ENCODE data around the gene GSK3A. TPM values are rescaled to one million over a fixed set of nuclear protein-coding genes. Genes with fewer than 3 reads are reported as not detected.

GSK3A gene
- 32.5 and 33.7 TPM in 2 replicates for total RNA-seq (2014; rRNA removed)
- polyA plus RNA-seq (2012), result 42.0 TPM

DNA sequence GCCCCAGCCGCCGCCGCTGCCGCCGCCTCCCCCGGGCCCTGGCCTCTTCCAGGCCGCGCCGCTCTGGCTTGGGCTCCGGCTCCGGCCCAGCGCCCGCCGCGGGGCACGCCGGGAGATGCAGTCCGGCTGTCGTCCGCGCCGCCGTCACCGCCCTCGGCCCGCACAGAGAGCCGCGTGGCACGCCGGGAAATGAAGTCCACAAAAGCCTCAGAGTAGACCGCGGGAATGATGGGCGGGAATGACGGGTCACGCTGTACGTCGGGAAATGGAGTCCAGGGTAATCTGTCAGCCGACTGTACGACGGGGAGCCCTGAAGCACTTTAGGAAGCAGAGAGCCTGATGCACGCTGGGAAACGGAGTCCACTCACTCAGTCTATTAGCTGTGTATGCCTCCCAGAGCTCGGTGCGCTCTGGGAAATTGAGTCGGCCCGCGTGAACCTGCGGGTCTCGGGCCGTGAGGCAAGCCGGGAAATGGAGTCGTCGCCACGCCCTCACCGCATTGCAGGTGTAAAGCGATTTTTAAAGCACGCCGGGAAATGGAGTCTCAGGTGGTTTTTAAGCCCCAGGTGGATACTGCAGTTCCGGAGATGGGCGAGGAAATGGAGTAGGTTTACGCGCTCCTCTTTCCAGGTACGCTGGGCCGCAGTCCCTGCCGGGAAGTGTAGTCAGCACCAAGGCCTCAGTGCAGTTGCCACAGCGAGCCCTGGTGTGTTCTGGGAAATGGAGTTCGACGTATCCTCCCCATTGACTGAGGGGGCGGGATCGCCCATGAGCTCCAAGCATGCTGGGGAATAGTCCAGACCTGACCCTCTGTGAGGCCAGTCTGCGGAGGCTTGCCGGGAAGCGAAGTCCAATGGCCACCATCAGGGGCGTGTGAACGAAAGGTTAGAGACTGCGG, at the start of gene GSK3A:
Gene GSK3A, minus strand, starts transcription at position 91 of the 898 bp plus-strand sequence. CDS start 137 bp downstream, outside the sequence.
- DNase-seq (ENCODE audit: low read depth), result peak; percentile 99

DNA sequence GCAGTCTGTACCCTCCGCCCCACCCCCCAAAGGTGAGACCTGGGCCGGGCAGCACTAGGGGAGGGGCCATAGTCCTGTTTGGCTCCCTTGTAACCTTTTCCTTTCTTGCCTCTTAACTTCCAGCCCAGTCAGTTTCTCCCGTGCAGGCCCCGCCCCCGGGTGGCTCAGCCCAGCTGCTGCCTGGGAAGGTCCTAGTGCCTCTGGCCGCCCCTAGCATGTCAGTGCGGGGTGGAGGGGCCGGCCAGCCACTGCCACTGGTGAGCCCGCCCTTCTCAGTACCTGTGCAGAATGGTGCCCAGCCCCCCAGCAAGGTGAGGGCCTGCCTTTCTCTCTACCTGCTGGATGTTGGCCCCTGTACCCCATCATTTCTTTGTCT, 49.0 kb upstream of the GSK3A start:
- no peak for DNase-seq (ENCODE audit: low read depth)

DNA sequence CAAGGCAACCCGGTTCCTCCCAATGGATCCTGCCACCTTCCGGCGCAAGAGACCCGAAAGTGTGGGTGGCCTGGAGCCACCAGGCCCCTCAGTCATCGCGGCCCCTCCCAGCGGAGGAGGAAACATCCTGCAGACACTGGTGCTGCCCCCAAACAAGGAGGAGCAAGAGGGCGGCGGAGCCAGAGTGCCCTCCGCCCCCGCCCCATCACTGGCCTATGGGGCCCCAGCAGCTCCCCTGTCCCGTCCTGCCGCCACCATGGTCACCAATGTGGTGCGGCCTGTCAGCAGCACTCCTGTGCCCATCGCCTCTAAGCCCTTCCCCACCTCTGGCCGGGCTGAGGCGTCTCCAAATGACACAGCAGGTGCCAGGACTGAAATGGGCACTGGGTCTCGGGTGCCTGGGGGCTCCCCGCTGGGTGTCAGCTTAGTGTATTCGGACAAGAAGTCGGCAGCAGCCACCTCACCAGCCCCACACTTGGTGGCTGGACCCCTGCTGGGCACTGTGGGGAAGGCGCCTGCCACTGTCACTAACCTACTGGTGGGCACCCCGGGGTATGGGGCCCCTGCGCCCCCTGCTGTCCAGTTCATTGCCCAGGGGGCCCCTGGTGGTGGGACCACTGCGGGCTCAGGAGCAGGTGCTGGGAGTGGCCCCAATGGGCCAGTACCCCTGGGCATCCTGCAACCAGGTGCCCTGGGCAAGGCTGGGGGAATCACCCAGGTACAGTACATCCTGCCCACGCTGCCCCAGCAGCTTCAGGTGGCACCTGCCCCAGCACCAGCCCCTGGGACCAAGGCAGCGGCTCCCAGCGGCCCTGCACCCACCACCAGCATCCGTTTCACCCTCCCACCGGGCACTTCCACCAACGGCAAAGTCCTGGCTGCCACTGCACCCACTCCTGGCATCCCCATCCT, 48.4 kb upstream of the GSK3A start:
- no peak for DNase-seq (ENCODE audit: low read depth)

DNA sequence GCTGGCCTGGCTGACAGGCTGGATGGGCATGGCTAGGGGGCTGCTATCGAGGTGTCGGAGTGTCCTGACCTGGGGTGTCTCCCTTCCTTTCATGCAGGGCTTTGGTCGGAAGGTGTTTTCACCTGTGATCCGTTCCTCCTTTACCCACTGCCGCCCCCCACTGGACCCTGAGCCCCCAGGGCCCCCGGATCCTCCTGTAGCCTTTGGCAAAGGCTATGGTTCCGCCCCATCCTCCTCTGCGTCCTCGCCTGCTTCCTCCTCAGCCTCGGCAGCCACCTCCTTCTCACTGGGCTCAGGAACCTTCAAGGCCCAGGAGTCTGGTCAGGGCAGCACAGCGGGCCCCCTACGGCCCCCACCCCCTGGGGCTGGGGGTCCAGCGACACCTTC, 47.7 kb upstream of the GSK3A start:
- DNase-seq (ENCODE audit: low read depth), result no peak

DNA sequence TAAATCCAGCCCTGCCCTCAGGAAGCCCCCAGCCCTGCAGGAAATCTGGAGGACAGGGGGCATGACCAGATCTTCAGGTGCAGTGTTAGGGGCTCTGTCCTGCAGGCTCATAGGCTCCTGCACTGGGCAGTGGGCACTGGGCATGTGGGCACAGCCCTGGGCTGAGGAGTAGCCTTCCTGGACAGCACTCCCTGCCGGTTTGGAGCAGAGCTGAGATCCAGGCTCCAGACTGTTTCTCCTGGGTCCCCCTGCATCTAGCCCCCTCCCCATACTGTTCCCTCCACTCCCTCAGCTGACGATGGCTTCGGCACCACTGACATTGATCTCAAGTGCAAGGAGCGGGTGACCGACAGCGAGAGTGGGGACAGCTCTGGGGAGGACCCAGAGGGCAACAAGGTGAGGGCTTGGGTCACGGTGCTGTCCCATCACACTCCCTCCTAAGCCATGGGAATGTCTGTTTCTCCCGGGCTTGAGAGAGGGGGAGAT, 47.2 kb upstream of the GSK3A start:
- no peak for DNase-seq (ENCODE audit: low read depth)

DNA sequence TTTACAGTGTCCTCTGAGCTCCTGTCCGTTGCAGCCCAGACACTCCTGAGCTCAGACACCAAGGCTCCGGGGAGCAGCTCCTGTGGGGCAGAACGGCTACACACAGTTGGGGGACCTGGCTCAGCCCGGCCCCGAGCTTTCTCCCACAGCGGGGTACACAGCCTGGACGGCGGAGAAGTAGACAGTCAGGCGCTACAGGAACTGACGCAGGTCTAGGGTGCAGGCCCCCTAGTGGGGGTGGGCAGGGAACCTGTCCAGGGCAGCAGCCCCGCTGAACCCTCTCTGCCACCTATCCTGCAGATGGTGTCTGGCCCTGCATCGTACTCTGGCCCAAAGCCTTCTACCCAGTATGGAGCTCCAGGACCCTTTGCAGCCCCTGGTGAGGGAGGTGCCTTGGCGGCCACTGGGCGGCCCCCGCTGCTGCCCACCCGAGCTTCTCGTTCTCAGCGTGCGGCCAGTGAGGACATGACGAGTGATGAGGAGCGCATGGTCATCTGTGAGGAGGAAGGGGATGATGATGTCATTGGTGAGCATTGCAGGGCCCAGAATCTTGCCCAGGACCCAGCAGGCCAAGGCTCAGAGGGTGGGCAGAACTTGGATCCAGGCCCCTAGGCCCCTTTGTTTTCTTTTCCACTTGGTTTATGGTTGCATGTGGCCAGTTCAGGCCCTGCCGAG, 46.6 kb upstream of the GSK3A start:
- DNase-seq (ENCODE audit: low read depth), result no peak

DNA sequence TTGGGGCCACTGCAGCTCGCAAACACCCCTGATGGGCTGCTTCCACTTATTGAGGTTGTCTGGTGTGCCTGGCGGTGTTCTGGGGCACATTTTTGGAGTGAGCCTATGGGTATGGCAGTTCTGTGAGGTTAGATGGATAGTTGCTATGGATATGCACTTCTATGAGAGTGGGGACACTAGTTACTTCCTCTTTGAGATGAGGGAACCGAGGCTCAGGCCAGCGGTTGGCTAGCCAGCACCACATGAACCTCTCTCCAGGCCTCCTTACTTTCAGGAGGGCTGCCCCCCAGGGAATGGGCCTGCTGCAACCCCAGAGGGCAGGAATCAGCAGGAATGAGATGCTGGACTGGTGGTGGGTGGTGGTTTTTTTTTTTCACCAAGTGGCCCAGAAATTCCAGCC, 46.0 kb upstream of the GSK3A start:
- DNase-seq (ENCODE audit: low read depth), result no peak

DNA sequence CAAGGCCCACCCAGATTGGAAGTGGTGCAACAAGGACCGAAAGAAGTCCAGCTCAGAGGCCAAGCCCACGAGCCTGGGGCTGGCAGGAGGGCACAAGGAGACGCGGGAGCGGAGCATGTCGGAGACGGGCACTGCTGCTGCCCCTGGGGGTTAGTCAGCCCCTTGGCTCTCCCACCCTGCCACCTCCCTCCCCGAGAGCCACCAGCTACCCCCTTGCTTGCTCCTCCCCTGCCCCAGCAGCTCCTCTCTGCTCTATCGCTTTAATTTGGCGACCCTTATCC, 45.4 kb upstream of the GSK3A start:
- no peak for DNase-seq (ENCODE audit: low read depth)

DNA sequence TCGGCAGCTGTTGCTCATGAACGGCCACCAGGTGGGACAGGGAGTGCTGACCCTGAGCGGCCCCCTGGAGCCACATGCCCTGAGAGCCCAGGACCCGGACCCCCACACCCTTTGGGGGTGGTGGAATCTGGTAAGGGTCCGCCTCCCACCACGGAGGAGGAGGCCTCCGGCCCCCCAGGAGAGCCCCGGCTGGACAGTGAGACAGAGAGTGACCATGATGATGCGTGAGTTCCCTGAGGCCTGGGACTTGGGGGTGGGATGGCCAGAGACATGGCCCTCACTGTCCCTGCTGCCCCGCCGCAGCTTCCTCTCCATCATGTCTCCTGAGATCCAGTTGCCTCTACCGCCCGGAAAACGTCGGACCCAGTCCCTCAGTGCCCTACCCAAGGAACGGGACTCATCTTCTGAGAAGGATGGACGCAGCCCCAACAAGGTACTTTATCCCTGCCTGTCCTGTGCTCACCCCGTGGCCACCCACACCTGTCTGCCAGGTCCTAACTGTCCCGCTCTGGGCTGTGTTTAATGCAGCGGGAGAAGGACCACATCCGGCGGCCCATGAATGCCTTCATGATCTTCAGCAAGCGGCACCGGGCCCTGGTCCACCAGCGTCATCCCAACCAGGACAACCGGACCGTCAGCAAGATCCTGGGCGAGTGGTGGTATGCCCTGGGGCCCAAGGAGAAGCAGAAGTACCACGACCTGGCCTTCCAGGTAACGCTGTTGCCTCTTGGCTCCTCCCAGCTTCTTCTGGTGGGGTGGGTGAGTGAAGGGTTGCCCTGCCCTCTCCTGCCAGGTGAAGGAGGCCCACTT, 44.8 kb upstream of the GSK3A start:
- DNase-seq (ENCODE audit: low read depth), result no peak

DNA sequence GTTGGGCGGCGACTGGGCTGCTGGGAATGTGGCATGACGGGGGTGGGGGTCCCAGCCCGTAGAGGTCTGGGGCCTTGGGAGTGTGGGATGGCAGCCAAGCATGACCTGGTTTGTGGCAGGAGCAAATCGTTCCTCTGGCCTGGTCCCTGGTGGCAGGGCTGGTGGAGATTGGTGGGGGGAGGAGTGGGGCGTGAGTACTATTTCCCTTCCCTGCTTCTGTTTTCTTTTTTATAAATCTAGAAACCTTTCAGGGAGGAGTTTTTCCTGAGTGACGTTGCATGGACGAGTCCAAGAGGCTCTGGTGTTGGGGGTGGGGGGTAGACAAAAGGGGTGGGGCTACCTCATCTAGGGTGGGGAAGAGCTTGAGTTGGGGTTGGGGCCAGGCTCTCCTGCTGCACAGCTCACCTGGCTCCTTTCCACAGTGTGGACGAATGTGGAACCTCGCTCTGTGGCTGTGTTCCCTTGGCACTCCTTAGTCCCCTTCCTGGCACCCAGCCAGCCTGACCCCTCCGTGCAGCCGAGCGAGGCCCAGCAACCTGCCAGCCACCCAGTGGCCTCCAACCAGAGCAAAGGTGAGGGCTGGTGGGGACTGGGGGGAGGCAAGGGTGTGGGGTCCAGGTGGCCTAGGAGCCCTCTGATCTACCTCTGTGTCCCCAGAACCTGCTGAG, 44.1 kb upstream of the GSK3A start:
- no peak for DNase-seq (ENCODE audit: low read depth)

DNA sequence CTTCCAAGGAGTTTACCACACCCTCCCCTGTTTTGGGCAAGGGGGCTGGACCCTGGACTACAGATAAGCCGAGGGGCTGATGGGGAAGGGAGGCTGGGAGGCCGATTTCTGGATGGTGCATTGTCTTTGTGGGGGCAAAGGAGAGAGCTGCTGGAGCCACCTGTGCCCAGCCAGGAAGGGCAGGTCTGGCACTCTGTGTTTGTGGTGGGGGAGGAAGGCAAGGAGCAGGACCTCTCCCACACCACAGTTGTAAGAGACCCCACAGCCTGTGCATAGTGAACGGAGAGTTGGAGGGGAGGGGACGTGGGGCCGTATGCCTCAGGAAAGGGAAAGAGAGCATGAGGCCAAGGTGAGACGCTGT, 43.6 kb upstream of the GSK3A start:
- no peak for DNase-seq (ENCODE audit: low read depth)

DNA sequence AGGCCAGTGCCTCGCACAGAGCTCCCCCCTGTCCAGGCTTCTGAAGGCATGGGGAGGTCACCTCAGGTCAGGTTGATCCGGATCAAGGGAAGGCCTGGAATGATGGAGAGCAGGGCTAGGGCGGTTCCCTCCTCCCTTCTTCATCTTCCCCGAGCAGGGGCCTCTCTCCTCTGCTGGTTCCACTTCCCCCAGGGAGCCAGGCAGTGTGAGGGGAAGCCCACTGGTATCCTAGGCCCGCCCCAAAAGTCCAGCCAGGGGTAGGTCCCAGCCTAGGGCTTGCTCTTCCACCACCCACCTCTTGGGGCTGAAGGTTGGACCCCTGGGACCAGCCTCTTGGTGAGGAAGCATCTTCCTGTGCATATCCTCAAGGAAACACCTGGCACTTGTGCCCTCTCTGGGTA, 43.1 kb upstream of the GSK3A start:
- no peak for DNase-seq (ENCODE audit: low read depth)

DNA sequence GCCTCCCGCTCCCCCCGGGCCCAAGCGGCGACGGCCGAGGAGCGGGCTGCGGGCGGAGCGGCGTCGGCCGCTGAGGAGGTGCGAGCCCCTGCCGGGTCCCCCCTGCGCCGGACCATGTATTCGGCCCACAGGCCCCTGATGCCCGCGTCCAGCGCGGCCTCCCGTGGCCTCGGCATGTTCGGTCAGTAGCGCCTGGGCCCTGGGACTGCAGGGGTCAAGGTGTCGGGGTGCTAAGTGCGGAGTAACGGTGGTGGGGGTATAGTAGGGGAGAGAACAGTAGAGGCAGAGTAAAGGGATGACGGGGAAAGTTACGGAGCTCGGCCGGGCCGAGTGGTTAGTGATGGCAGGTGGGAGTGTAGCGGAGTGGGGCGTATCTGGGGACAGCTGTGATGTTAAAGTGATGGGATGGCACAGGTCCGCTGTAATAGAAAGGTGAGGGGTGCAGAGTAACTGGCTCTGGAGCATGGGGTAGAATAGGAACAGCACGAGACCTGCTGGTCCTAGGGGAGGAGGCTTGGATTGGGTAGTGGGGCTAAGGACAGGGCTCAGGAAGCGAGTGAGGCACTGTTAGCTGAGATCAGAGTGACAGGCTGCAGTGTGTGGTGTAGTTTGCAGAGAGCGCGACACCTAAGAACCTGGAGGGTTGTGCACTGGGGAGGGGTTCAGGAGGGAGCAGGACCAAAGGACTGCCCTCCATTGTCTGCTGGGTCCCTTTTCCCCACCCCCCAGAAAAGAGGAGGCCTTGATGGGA, 42.4 kb upstream of the GSK3A start:
- DNase-seq (ENCODE audit: low read depth), result no peak

DNA sequence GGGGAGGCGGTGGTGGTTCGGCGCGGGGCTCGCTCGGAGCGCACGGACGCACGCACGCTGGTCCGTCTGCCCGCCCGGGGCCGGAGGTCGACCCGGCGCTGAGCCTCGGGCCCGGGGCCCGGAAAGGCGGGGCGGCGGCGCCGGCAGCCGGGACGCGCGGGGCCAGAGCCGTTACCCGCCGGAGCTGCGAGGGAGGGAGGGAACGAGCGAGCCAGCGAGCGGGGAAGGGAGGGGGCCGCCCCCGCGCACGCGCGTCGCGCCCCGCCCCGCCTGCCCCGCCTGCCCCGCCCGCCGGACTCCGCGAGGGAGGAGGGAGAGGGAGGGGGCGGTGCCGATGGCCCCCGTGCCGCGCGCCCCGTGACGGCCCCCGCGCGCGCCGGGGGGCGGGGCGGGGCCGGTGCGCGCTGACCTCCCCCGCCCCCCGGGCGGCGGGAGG, 41.7 kb upstream of the GSK3A start:
- DNase-seq (ENCODE audit: low read depth), result peak; percentile 68

DNA sequence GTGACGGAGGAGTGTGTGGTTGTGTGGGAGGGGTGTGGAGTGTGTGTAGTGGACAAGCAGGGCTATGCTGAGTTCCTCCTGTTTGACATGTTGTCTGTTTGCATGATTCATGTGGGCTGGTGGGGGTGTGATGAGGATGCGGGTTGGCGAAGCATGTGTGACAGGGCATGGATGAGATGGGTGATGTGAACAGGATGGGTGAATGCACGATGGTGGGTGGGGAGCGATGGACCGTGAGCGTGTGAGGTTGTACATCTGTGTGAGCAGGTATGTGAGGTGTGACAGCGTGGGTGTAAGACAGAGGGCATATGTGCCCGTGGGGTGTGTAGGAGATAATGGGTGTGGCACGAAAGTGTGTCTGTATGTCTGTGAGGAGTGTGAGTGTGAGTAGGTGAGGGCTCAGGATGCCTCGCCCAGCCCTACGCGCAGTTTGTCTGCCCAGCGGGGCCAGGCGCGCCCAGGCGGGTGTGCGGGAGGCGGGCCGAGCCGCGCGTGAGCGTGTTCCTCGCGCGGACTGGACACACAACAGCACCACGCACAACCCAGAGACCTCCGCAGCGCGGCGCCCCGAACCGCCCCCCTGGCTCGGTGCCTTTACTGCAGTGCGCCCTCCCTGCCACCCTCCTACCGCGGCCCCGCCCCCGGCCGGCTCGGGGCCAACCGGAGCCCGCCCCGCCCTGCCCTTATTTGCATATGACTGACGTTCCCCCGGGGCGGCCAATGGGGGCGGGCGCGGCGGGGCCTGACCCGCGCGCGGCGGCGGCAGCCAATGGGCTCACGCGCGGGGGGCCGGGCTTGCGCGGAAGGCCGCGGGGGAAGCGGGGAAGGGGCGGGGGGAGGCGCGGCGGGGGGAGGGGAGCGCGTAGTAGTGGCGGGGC, 41.0 kb upstream of the GSK3A start:
- DNase-seq (ENCODE audit: low read depth), result peak; percentile 91

DNA sequence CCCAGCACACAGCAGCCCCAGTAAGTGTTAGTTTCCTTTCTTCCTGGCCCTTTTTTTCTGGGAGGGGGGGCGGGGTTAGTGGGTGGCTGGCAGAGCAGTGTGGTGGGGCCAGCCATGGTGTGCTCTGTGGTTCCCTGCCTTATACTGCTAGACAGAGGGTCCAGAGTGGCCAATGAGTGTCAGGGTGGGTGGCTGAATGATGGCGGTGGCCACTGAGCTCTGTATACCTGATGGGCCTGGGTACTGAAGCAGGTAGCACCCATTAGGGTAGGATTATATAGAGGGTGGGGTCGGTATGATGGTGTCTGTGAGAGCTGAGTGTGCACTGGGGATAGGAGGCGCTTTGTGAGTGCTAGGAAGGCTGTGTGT, 40.4 kb upstream of the GSK3A start:
- DNase-seq (ENCODE audit: low read depth), result no peak

DNA sequence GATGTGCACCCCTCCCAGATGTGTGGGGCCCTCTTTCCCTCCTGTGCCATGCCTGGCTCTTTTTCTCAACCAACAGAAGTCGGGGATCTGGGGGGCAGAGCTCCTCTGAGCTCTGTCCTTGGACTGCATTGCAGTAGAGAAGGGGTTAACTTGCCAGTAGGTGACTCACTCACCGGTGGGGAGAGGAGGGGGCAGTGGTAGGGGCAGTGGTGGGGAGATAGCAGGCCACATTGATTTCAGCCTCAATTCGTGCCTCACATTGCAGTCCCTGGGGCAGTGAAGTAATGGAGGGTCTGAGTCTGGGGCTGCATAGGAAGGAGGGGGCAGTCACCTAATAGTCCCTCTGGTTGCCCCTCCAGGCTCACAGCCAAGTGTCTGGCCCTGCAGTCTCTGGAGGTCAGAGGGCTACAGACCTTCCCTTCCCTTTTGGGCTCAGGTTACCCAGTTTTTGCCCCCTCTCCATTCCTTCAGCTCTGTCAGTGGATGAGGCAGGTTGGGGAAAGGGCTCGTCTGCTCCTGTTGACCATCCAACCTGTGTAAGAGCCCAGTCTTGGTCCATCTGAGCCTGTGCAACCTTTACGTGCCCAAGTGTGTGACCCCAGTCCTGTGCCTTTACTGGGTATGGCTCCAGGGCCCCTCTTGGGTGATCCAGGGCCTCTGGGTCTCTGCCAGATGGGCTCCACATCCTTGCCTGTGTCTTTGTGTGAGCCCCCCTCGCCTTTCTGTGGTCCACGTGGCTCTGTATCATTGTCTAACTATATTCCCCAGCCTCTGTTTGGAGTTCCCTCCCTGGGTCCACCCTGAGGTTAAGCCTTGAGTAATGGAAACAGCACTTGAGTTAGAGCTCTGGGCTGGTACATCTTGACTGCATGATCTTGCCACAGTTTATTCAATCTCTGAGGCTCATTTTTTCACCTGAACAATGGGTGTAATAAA, 39.7 kb upstream of the GSK3A start:
- peak; percentile 36 for DNase-seq (ENCODE audit: low read depth)

Measured in LHCN-M2 (cell line).